Measurements from ENCODE around the gene RASAL1.
"Not testable (repeated sequence)": the region's sequence is repeated elsewhere in the genome, so short reads cannot be mapped to it uniquely, and the experiment has no call there.

RASAL1 gene

GRCh38 chr12:113142173-113142885 lies 6.8 kb upstream of the RASAL1 start:
- DNase-seq (ENCODE audit: extremely low read depth in 1 of 2, low read depth in 1 of 2), result no peak

- not testable (repeated sequence) for DNase-seq (ENCODE audit: extremely low read depth in 1 of 2, low read depth in 1 of 2)
Measured at GRCh38 chr12:113141716-113142115, 6.2 kb upstream of the RASAL1 start.

- DNase-seq (ENCODE audit: extremely low read depth in 1 of 2, low read depth in 1 of 2), result no peak
Measured at GRCh38 chr12:113140706-113141105, 5.1 kb upstream of the RASAL1 start.

GRCh38 chr12:113138826-113139225 lies 3.3 kb upstream of the RASAL1 start:
- no peak for DNase-seq (ENCODE audit: extremely low read depth in 1 of 2, low read depth in 1 of 2)

GRCh38 chr12:113137861-113138783 lies 2.6 kb upstream of the RASAL1 start:
- DNase-seq (ENCODE audit: extremely low read depth in 1 of 2, low read depth in 1 of 2), result no peak

- DNase-seq (ENCODE audit: extremely low read depth in 1 of 2, low read depth in 1 of 2), result no peak
Measured at GRCh38 chr12:113136990-113137511, 1.5 kb upstream of the RASAL1 start.

- peak in 1 of 2 donors; percentile 18 for DNase-seq (ENCODE audit: extremely low read depth in 1 of 2, low read depth in 1 of 2)
Measured at GRCh38 chr12:113136128-113136989, 798 bp upstream of the RASAL1 start.

GRCh38 chr12:113134521-113134951 lies 1.0 kb downstream of the RASAL1 start:
- no peak for DNase-seq (ENCODE audit: extremely low read depth in 1 of 2, low read depth in 1 of 2)

GRCh38 chr12:113134071-113134470 lies 1.5 kb downstream of the RASAL1 start:
- DNase-seq (ENCODE audit: extremely low read depth in 1 of 2, low read depth in 1 of 2), result no peak

- no peak for DNase-seq (ENCODE audit: extremely low read depth in 1 of 2, low read depth in 1 of 2)
Measured at GRCh38 chr12:113133666-113134065, 1.9 kb downstream of the RASAL1 start.

- DNase-seq (ENCODE audit: extremely low read depth in 1 of 2, low read depth in 1 of 2), result no peak
Measured at GRCh38 chr12:113133036-113133435, 2.5 kb downstream of the RASAL1 start.

- no peak for DNase-seq (ENCODE audit: extremely low read depth in 1 of 2, low read depth in 1 of 2)
Measured at GRCh38 chr12:113131556-113131955, 4.0 kb downstream of the RASAL1 start.

GRCh38 chr12:113130457-113131135 lies 5.0 kb downstream of the RASAL1 start:
- DNase-seq (ENCODE audit: extremely low read depth in 1 of 2, low read depth in 1 of 2), result no peak

GRCh38 chr12:113129664-113130456 lies 5.7 kb downstream of the RASAL1 start:
- DNase-seq (ENCODE audit: extremely low read depth in 1 of 2, low read depth in 1 of 2), result no peak

GRCh38 chr12:113128802-113129663 lies 6.5 kb downstream of the RASAL1 start:
- no peak for DNase-seq (ENCODE audit: extremely low read depth in 1 of 2, low read depth in 1 of 2)

- DNase-seq (ENCODE audit: extremely low read depth in 1 of 2, low read depth in 1 of 2), result no peak
Measured at GRCh38 chr12:113127791-113128199, 7.8 kb downstream of the RASAL1 start.

GRCh38 chr12:113120670-113121370 lies 14.7 kb downstream of the RASAL1 start:
- no peak for DNase-seq (ENCODE audit: extremely low read depth in 1 of 2, low read depth in 1 of 2)

Measured in activated CD8-positive, alpha-beta memory T cell treated with anti-CD3 and anti-CD28 coated beads for 1 hour (primary cell).